HG03432 (cell line): ENCODE results near the gene COQ10A.

ENCODE experiments used
- ATAC-seq: cut with Tn5 transposase; IDR thresholded peaks from one replicate; pipeline ENCODE4 v1.9.1; 2021; ENCODE audit warnings: mild to moderate bottlenecking, moderate library complexity; ENCODE audit not compliant: unreplicated experiment

Gene COQ10A

DNA sequence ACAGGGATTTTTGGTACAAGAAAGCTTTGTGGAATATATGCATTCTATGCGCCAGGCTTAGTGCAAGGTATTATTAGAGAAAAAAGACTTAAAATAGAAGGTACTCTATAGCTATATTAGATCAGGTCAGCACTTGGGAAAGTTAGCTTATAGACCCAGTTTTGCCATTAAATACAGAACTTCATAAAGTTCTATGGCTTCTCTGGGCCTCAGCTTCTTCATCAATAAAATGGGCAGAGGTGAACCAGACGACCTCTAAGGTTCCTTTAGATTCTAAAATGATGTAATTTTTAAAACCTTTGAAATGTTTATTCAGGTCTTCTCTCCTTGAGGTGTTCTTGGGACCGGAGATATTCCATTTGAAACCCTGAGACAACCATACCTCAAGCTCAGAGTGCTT is 42.0 kb downstream of the COQ10A start:
- no peak for ATAC-seq

DNA sequence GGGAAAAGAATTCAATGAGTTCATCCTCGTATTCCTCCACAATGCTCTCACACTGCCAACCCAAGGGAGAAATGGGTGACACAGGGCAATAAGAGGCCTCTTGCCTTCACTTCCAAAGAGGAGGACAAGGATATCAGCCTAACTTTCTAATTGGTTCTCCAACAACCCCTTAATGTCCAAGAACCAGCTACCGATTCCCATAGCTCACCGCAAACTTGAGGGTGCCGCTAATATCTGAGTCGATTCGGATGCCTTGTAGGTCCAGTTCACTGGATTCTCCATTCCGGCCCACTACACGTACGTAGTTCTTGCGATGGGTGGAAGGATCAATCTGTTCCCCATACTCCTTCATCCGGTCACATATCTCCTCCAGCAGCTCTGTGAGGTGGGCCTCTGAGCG is 44.3 kb downstream of the COQ10A start:
- ATAC-seq = no peak

DNA sequence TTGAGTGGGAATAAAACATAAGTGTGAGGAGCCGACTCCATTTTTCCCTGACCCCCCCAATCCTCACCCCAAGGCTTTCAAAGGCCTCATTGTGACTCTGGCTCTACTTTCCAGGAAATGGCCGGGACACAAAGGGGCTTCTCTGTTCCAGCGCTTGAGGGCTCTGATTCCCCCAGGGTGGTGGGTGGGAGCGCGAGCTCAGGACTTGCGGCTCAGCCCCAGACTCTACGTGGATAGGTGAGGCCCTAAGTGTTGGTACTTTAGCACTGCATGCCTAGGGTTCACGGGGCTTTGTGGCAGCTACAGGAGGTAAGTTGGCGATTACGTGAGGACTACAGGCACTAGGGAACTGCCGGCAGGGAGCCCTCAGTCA is 48.5 kb downstream of the COQ10A start:
- no peak for ATAC-seq

DNA sequence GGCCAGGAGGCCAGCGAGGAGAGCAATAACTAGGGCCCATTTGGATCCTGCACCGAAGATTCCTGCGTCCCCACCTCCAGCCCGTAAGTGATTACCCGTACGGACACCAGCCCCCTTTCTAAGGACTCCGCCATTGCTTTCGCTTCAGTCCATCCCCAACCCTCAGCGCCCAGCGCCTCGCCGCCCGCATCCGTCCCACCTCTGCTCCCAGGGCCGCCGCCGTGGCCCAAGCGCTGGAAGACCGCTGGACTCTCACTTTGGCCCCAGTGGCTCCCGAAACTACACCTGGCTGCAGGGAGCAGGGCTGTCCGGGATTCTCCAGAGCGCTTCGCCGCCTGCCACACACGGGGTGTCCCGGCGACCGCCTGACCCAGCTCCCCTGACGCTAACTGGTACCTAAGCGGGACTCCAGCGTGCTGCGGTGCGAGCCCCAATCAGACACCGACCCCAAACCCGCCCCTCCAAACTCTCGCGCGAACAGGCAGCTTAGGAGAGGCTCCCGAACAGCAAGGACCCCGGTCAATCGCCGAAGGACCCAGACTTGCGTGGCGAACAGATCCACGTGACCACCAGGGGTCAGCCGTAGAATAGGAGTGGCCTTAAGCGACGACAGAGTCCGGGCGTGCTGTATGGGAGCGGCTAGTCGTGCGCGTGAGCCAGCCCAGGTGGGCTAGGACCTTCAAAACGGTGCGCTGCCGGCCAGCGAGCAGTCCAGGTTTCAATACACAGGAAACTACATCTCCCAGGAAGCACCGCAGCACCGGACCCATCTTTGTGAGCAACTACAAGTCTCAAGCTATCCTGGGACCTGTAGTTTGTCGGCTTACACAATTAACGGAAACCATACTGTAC is 49.1 kb downstream of the COQ10A start, which contains the start of gene CNPY2:
CNPY2 (minus strand) TSS at position 367 of the 852 bp plus-strand sequence. CDS start 771 bp downstream, outside the sequence.
- peak; percentile 90 for ATAC-seq

DNA sequence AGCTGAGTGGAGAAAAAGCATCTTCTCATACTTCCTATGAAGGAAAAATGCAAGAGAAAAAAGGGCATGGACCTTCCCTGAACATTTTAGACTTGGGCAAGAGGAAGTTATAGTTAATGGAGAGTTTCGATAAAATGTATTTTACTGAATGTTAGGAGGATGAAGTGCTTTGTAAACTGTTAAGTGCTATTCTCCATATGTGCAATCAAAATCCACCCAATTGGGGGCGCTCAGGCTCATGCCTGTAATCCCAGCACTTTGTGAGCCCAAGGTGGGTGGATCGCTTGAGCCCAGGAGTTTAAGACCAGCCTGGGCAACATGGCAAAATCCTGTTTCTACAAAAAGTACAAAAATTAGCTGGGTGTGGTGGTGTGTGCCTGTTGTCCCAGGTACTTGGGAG is 50.9 kb downstream of the COQ10A start:
- no peak for ATAC-seq
